Esophagus squamous epithelium (tissue), 5 donors: Measurements from ENCODE around the gene NBPF4. TPM values are rescaled to one million over a fixed set of nuclear protein-coding genes. Genes with fewer than 3 reads are reported as not detected.

Experiments used
- DNase-seq: peaks from one replicate; lab custom pipeline; 2025; lab: John Stamatoyannopoulos, UW
- H3K27ac ChIP-seq, 4 donors: fragments of 200-600 bp; sonication (generic); one replicate each; pipeline ENCODE4 v1.5.1; 2016 to 2019; ENCODE audit warnings: mild to moderate bottlenecking in 1 of 4
- H3K27me3 ChIP-seq, 4 donors: fragments of 200-600 bp; sonication (generic); 1 replicate in 3 of 4; 2 replicates in 1 of 4; pipeline versions ENCODE4 v1.5.1 to v1.6.0; 2017 to 2021; ENCODE audit warnings: antibody characterized with exemption in 1 of 4
- H3K36me3 ChIP-seq, 3 donors: fragments of 200-600 bp; sonication (generic); one replicate each; pipeline ENCODE4 v1.5.1; 2016 to 2019
- H3K4me1 ChIP-seq, 3 donors: fragments of 200-600 bp; sonication (generic); one replicate each; pipeline ENCODE4 v1.5.1; 2017 to 2019
- H3K4me3 ChIP-seq, 4 donors: fragments of 200-600 bp; sonication (generic); 1 replicate in 3 of 4; 2 replicates in 1 of 4; pipeline ENCODE4 v1.5.1; 2016 to 2019; ENCODE audit warnings: mild to moderate bottlenecking in 2 of 4, moderate library complexity in 1 of 4
- H3K9me3 ChIP-seq, 3 donors: fragments of 200-600 bp; sonication (generic); one replicate each; pipeline ENCODE4 v1.5.1; 2016 to 2019
- CTCF ChIP-seq, 6 experiments: fragments of 450-650 bp in 4 of 6; fragments of 200-600 bp in 2 of 6; sonication (generic) in 2 of 6; IDR thresholded peaks; one replicate each; pipeline ENCODE4 v1.5.1; 2016 to 2019; ENCODE audit warnings: antibody characterized with exemption in 6 of 6, mild to moderate bottlenecking in 4 of 6, moderate library complexity in 4 of 6
- POLR2A ChIP-seq, 4 donors: fragments of 450-650 bp; IDR thresholded peaks; one replicate each; pipeline ENCODE4 v1.6.1; 2017; ENCODE audit warnings: antibody characterized with exemption in 4 of 4, mild to moderate bottlenecking in 4 of 4, moderate library complexity in 3 of 4
- WGBS, 2 donors: methylation state at CpG; one replicate each; pipeline ENCODE4 v1.1.5; 2018; 5-methylcytosine and 5-hydroxymethylcytosine counted together
- intact Hi-C: fragments of 100-400 bp; cut with DNase I; formaldehyde crosslinking; loops from one replicate; pipeline ENCODE4 v1.15.0; 2022
- total RNA-seq, 4 donors: library from RNA; depleted of rRNA; stranded (reverse); fragments of >200 nt; gene quantifications; one replicate each; pipeline ENCODE4 v1.1.0, GENCODE V29; 2016
- donor health status: DM: yes; HTN: yes; CAD: no.

The NBPF4 gene
- total RNA-seq, 4 donors from 2014 or later = 0.41 TPM; not detected in 3

GRCh38 chr1:108182959-108183700 lies 60.7 kb downstream of the NBPF4 start:
- peaks cover 0 to 75% (median 4%) of the 10 kb centered on the region in 3 donors for H3K36me3 ChIP-seq
- H3K27me3 ChIP-seq = no peaks in the 10 kb centered on the region
- H3K4me1 ChIP-seq = peaks cover 3 to 23% (median 5%) of the 10 kb centered on the region in 3 donors
- H3K4me3 ChIP-seq = no peak overlapping the region
- no peak for TF ChIP-seq CTCF (IDR thresholded peaks at IDR 0.05)
- no peak for TF ChIP-seq POLR2A (IDR thresholded peaks at IDR 0.05)
- 36 to 45% methylated on average over 2 of the region's 2 CpGs for whole genome bisulfite sequencing, 2 donors
- DNase-seq = no peak
- H3K27ac ChIP-seq = peak overlapping the region in 3 of 4 donors; percentile 5 to 36 (median 13)
- intact Hi-C loops = no loop called here
- peaks cover 0 to 10% (median 0%) of the 10 kb centered on the region in 3 donors for H3K9me3 ChIP-seq

GRCh38 chr1:108179018-108179417 lies 64.9 kb downstream of the NBPF4 start:
- no peaks in the 10 kb centered on the region for H3K27me3 ChIP-seq
- intact Hi-C loops = no loop called here
- TF ChIP-seq POLR2A (IDR thresholded peaks at IDR 0.05) (no peak), CTCF (IDR thresholded peaks at IDR 0.05) (no peak)
- no peak overlapping the region for H3K27ac ChIP-seq
- peaks cover 3 to 23% (median 5%) of the 10 kb centered on the region in 3 donors for H3K4me1 ChIP-seq
- H3K36me3 ChIP-seq = peaks cover 6 to 96% (median 7%) of the 10 kb centered on the region in 3 donors
- peaks cover 0 to 19% (median 11%) of the 10 kb centered on the region in 3 donors for H3K9me3 ChIP-seq
- H3K4me3 ChIP-seq = no peak overlapping the region
- no peak for DNase-seq
- 78 to 79% methylated on average over 1 of the region's 1 CpG for WGBS, 2 donors

Other genes starting within 250 kb of the NBPF4 start
- 10 to 100 TPM; 11.8 to 35.7 (median 28.8) TPM for gene SLC25A24, start 43.7 kb downstream of the NBPF4 start, total RNA-seq
- not detected for gene NBPF6, start 206.3 kb upstream of the NBPF4 start, total RNA-seq